ENCODE measurements around the gene BTG1.

DNA sequence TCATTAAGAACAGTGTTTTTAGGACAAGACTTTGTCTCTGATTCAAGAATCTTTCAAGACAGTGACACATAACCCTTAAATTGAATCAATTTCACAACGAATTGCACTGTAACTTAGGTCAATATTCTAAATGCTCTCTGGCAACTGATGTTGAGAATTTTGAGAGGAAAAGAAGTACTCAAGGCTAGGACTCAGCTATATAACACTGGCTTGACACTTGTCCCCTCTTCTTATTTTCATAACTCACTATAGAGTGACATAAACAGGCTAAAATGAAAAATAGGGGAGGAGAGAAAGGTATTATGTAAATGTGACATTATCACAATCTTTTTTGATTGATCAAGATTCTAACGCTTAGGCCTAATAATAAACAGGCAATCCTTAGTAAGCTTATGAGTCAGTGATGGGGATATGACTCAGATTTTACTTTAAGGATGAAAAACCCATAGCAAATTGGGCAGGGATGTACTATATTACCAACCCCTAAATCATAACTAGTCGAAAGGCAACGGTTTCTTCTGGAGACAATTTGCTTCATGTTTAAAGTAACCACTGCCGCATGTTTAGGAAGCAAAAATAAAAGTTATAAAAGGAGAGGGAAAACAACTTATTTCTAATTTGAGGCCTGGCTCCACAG is 10.9 kb downstream of the BTG1 start:
- TF ChIP-seq CTCF (IDR thresholded peaks at IDR 0.05) (no peak), POLR2A (IDR thresholded peaks at IDR 0.05) (no peak)
